GM19372 (cell line): Measurements from ENCODE around the gene DDX20.
A peak's percentile ranks its signal among the peaks of the same experiment; 100 is the strongest.
"Not testable (repeated sequence)": the region's sequence is repeated elsewhere in the genome, so short reads cannot be mapped to it uniquely, and the experiment has no call there.

ENCODE experiments used
- ATAC-seq: cut with Tn5 transposase; IDR thresholded peaks from one replicate; pipeline ENCODE4 v1.9.1; 2021; ENCODE audit warnings: mild to moderate bottlenecking, low read depth, moderate library complexity; ENCODE audit not compliant: unreplicated experiment

DDX20 gene

DNA sequence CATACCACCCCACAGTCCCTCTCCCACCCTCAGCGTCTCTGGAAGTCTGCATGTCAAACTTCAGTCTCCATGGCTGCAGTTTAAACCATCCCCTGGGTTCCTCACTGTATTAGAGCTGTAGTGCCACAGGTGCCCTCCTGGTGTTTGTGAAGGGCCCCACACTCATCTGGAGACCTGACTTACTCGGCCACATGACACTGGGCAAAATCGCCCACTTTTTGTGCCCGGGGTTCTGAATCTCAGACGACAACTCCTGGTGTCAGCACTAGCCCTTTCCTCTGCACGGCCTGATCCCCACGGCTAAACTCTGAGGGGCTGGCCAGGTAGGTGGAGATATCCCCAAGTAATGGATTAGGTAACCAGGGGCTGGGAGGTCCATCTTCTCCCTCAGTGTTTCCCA, 23.0 kb upstream of the DDX20 start:
- ATAC-seq, result no peak

DNA sequence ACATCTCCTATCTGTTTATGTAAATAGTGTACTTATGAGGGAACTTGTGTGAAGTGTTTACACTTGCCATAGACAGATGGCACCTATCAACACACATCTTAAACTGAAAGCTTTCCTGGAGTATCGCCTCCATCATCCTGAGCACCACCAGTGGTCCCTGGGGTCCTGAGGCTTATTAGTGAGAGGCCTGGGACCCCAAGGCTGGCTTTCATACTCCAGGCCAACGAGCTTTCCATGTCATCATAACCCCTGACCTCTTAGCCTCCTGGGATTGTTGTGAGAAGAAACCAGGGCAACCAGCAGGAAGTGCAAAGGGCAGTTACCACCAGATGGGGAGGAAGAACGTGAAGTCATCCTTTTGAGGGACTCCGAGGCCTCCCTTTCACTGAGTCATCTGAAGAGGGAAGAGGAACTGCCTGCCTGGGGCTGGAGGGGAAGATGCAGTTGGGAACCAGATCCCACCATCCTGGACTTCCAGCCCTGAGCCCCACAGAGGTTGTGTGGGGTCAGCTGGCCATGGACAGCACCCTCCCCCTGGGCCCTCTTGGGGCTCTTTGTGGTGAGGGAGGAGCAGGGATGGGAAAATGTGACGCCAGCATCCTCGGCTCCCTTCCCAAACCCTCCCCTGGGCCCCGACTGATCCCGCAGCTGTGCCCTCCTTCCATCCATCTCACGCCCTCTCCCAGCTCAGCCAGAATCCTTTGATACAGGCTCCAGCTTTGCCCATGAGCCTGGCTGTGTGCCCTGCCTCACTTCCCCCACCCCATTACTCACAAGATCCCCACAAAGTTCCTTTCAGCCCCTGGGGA, 22.3 kb upstream of the DDX20 start:
- ATAC-seq, result no peak

DNA sequence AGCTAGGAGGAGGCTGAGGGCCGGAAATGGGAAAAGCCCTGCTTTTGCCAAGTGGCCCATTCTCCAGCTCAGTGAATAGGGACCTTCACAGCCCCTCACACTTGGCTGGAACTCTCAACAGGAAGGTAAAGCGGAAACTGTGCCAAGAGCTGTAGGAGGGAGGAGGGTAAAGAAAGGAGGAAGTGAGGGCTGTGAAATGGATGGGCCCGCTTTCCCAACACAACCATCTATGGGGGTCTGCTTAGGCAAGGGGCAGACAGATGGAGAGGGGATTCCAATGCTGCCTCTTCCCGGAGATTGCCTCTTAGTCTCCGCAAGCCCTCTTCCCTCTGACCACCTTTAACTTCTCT, 21.7 kb upstream of the DDX20 start:
- ATAC-seq, result no peak

DNA sequence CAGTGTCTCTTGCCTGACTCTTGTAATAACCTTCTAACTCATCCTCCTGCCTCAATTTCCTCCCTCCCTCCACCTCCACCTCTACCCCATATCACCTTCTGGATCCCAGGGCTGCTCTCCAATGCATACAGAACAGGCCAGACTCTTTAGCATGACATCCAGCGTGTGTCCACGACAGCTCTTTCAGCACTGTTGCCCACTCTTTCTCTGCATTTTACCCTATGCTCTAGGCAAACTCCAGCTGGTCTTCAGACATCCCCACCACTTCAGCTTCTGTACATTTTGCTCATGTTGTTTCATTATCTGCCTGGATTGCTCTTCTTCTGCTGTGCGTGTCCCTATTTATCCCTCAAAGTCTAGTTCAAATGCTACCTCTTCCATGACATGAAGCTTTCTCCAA, 21.3 kb upstream of the DDX20 start:
- ATAC-seq, result no peak

DNA sequence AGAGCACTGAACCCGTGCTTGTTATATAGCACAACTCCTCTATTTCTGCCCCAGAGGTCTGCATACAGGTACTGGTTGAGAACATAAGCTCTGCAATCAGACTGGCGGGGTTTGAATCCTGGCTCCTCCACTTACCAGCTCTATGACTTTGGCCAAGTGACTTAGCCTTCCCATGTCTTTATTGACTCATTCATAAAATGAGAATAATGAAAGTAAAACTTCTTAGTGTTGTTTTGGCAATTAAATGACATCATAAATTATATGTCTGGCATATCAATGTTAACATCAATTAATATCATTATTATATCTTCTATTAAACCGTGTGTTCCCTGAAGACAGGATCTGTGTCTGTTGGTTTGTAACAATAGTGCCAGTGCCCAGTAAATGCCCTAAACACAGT, 20.8 kb upstream of the DDX20 start:
- ATAC-seq, result no peak

DNA sequence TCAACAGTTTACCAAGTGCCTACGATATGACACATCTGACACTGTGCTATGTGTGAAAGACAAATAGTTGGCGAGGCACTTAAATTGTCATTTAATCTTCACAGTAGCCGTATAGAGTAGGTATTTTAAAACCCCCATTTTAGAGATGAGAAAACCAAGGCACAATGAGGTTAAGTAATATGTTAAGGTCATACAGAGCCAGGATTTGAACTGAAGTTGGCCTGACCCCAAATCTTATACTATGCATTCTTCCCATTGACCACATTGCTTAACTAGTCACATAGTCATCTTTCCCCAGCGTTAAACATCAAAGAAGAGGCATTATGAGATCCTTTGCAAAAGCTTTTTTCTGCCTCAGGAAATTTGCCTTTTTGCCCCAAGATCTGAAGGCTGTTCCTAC, 20.4 kb upstream of the DDX20 start:
- no peak for ATAC-seq

DNA sequence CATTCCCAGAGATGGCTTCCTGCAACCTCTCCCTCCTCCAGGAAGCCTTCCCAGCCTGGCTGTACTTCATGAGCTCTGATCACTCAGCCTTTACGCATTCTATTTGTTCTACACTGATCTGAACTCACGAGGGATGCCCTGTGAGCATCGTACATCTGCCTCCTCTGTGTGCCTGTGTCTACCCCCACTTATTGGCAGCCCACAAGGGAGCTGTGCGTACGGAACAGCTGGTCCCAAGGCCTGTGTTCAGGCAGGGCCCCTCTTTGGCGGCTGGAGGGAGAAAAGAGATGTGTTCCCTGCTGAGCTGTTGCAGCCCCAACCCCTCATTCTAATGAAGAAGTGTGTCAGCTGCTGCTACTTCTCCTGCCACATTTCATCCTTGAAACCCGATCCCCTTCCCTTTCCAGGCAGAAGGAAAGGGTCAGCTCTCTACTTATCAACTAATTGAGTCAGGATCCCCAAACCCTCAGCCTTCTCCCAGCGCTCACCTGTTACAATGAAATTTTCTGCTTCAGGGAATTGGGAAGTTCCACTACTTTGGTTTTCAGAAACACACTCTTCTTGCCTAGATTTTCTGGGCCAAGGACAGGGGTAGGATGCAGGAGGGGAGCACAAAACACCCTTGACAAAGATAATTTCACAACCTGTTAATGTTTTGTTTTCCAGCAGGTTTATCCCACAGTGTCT, 19.7 kb upstream of the DDX20 start:
- ATAC-seq, result no peak

DNA sequence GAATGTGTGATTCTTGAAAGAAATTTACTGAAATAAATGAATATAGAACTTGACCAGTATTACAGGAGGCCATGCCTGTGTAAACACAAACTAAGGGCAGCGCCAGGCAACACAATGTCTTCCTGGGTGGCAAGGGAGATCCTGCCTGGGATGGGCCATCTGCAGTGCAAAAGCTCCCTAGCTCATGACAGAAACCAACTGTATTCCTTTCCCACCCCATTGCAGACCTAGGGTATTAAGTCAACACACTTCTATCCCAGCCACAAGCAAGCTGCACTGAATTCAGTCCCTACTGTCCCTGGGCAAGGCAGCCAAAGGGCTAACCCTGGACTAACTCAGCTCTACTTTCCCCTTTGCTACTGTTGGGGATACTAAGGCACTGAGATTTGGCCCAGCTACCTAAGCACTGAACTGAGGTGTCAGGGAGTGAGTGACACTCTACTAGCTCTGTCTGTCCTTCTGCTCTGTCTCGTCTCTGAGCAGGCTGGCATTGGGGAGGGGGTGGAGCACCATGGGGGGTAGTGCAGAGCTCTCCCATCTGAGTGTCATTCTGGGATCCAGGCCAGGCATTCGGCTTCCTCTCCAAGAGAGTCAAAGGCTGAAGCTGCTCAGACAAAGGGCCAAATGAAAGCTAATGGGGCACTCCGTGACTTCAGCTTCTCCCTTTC, 19.0 kb upstream of the DDX20 start:
- ATAC-seq, result no peak

DNA sequence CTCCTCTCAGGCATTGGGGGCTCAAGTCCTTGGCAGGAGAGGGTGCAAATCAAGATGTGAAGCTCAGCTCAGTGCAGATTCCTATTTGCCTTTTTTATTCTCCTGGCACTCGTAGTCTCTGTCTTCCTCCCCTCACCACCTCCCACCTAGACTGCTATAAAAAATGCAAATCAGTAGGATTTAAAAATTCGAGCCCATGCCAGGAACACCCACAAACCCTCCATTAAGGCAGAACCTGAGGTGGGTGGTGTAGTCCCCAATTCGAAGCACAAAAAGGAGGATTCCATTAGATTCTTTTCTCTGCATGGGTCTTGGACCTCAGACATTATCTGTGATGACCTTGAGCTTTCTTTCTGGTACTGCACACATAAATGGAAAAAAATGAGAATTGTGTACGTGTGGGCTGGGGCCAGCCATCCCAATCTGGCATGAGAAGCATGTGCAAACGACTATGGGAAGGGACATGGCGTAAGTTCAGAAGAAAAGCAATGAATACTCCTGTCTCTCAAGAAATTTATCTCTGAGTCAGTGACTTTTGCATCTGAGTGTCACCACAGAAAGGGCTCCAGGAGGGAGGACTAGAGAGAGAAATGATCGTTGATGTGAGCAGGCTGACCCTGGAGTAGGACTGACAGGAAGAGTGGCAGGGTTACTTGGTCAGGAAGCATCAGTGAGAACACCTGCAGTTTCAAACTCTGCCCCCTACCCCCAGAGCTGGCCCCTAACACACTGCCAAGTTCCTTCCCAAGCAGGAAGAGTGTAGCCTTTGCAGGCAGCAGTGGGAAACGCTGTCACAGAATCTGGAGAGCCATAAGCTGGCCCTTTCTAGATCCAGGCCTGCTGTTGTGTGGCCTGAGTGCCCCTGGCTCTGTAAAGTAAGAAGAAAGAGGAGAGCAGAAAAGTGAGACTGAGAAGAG, 18.2 kb upstream of the DDX20 start:
- no peak for ATAC-seq

DNA sequence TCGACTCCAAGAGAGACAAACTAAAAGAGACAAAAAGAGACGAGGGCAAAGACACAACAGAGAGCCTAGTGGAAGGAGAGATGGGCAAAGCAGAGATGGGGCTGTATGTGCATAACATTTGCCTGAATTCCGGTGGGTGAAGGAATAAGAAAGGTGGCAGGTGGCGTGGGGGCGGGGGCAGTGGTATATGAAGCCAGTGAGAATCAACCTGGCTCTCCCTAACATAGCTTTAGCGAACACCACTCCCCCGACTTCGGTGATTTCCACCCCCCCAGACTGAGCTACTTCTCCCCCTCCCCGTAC, 17.6 kb upstream of the DDX20 start:
- no peak for ATAC-seq

DNA sequence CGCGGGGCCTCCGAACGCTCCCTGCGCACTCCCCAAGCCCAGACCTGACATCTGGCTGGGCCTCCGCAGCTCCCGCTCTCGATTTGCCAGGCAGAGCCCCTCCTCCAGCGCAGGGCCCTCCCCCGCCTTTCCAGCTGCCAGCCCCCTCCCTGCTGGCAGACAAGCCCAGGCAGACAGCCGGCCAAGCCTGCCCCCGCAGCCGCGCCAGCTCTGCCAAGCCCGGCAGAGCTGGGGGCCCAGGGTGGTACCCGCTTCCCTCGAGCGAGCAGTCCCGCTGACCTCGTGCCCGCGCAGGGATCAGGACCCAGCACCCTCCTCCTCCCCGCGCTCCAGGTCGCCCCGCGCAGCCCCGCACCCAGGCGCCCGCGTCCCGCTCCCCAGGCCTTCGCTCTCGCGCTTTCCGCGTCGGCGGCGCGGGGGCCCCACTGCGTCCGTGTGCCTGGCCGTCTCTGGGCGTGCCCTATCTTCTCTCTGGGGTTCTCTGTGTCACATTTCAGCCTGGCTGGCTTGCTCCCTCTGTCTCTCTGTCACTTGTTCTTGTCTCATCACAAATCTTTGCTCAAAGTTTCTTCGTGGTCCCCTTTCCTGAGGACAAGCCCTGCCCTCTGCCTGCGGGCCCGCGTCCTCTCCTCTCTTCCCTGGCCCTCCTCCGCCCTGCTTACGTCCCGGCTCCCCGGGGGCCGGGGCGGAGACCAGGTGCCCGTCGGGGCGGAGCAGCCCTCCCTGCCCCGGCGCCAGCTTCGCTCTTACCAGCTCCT, 17.1 kb upstream of the DDX20 start:
- peak; percentile 39 for ATAC-seq

DNA sequence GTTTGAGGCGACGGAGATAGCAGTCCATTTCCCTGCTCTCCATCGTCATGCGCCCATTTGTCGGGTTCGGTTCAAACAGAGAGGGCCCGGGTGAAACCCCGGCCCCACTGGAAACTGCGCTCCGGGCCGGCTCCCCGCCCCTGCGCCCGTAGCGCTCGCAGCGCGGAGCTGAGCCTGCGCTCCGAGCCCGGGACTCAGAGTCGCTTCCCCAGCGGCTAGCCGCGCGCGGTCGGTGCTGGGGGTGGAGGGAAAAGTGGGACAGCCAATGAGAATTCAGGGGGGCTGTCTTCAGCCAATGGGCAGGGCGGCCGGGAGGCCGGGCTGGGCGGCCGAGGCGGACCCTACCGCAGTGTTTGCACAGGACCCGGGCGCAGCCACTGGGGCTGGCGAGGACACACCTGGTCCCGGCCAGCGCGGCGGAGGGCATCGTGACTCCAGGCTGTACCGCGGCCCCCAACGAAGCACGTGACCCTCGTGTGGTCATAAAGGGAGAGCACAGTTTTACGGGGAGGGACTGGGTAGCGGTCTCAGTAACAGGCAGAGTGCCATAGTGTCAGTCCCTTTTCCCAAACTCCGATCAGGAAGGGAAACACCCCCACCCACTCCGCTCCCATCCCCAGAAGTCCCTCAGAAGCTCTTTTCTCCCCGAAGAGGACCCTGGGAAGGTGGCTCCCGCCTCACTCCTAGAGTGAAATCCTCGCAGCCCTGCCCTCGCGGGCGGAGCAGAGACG, 16.3 kb upstream of the DDX20 start, which contains the start of gene INKA2:
TSS of gene INKA2 (minus strand) at position 202 of the 731 bp plus-strand sequence. CDS start at position 49, 153 bp downstream.
- peak; percentile 81 for ATAC-seq

DNA sequence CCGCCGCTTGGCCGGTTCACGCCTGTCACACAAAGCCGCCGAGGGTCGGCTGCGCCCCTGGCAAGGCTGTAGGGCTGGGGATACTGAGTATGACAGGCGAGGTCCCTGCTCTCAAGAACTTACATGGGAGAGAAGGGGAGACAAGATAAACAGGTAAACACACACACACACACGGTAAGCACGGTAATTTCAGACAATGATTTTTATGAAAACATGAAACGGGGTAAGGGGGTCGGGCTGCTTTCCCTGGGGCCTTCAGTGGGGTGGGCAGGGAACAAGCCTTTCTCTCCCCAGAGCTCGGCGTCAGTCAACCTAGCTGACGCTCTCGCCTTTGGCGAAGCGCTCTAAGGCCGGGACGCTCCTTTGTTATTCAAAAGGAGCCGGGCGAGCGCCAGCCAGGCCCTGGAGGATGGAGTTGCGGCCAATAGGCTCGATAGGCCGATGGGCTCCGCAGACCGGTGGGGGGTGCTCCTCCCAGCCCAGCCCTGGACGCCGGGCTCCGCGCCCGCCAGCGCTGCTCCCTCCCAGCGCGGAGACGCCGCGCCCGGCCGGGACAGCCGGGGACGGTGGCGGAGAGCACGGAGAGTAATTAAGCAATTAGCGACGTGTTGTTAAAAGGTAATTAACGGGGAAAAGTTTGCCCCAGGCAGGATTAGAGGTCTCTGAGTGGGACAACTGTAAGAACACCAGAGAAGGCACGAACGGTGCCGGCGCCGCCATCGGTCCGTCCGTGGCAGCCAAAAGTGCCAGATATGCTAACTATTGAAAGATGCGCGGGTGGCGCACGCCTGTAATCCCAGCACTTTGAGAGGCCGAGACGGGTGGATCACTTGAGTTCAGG, 15.6 kb upstream of the DDX20 start:
- ATAC-seq, result no peak

DNA sequence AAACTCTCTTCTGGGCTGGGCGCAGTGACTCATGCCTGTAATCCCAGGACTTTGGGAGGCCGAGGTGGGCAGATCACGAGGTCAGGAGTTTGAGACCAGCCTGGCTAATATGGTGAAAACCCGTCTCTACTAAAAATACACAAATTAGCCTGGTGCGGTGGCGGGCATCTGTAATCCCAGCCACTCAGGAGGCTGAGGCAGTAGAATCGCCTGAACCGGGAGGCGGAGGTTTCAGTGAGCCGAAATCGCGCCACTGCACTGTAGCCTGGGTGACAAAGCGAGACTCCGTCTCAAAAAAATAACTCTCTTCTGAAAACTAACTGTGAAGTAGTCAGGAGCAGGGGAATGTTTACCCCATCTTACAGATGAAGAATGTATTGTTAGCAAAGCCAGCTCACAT, 13.4 kb upstream of the DDX20 start:
- not testable (repeated sequence) for ATAC-seq

DNA sequence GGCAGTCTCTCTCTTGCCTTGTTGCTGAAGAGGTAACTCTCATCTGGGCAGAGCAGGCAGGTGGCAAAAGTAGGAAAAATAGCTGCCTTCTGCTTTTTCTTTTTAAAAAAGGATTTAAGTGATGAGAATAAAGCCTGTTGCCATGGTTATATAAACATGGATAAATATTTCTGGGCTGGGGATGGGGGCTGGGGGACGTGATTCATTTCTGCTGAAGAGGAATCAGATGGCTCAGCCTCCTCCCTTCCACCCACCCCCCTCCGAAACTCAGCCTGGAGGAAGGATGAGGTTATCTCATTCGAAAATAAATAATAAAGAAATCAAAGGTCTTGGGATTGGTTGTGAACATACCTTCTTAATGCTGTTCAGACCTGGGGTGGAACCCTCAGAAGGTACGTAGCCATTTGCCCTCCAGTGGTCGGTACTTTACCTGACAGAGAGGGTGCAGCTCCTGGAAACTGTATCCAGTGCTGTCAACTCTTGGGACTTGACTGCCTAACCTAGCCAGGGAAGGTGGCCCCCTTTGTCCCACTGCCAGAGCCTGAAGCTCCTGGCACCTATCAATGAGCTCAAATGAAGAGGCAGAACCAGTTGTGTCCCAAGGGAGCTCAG, 12.7 kb upstream of the DDX20 start:
- ATAC-seq, result no peak

DNA sequence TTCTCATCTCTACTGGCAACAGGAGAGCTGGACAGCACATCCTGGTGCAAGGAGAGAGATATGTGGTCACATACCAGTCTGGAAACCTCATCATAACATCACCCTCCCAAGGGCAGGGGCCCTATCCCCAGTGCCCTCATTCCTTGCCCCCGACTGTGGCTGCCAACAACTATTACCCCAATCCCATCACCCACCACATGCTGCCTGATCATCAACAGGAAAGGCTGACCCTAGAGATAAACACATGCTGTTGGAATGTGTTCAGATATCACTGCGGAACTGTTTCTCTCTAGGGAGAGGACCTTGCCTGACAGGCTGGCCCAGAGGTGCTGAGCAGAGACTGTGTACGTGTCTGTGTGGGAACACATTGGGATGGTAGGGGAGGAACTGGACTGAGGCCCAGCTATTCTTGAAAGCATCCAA, 12.0 kb upstream of the DDX20 start:
- ATAC-seq, result no peak

DNA sequence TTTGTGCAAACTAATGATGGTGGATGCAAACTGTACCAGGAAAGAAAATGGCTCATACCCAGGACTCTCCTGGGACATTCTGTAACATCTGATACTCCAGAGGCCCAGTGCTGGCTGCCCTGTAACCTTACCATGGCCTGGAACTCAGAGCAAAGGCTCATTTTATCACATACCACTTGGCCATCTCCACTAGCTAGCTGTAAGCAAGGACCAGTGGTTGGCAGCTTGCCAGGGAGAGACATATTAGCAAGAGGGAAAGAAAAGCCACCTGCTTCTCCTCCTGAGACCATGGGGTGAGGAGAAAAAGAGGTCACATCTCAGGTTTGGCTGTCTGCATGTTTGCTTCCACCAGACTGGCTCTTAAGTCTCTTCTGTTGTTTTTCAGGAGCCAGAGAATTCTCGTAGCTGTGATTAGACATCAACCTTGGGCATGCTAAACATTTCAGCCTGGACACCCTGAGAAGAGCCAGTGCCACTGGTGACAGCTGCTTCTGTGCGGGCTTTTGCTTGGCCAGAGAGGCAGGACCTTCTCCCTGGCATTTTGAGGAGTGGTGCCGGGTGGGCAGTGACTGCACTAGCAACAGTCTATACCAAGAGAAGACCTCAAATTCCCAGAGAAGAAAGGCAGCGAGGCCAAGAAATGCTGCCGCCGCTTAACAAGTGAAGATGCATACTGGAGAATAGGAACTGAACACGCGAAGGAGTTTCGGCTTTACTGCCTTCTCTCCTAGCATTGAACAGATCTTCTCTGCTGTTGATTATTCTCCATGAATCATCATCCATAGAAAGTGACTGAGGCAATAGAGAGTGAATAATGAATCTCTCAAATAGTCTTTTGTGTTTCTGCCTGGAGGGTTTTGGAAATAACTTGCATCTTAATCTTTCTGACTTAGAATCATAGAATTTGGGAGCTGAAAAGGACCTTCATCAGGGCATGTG, 9.8 kb upstream of the DDX20 start:
- no peak for ATAC-seq
